OCI-LY1 (cell line): ENCODE measurements around the gene PDE6B.

Experiments
- H2AFZ ChIP-seq: fragments of 200-600 bp; sonication (generic), shearing (Covaris generic); 2 replicates; pipeline ENCODE4 v1.6.0; 2014; ENCODE audit warnings: antibody characterized with exemption, mild to moderate bottlenecking, low read length
- H3F3A ChIP-seq: fragments of 200-600 bp; sonication (generic), shearing (Covaris generic); 2 replicates; pipeline ENCODE4 v1.6.0; 2014; ENCODE audit warnings: mild to moderate bottlenecking, antibody characterized with exemption, low read length, moderate library complexity; ENCODE audit not compliant: insufficient read depth
- H3K27ac ChIP-seq: fragments of 200-600 bp; sonication (generic); 2 replicates; pipeline ENCODE4 v1.5.1; 2014; ENCODE audit warnings: low read length, mixed run types, mild to moderate bottlenecking, low read depth; ENCODE audit not compliant: poor library complexity, severe bottlenecking
- H3K27me3 ChIP-seq: fragments of 200-600 bp; sonication (generic); 2 replicates; pipeline ENCODE4 v1.6.0; 2014; ENCODE audit warnings: antibody characterized with exemption, mild to moderate bottlenecking, low read length, moderate library complexity; ENCODE audit not compliant: insufficient read depth
- H3K36me3 ChIP-seq: fragments of 200-600 bp; sonication (generic); 2 replicates; pipeline ENCODE4 v1.6.1; 2014; ENCODE audit warnings: mild to moderate bottlenecking, antibody characterized with exemption, low read length, moderate library complexity, mixed read lengths; ENCODE audit not compliant: insufficient read depth
- H3K4me1 ChIP-seq: fragments of 200-600 bp; sonication (generic); 2 replicates; pipeline ENCODE4 v1.5.1; 2014; ENCODE audit warnings: mild to moderate bottlenecking, low read length, moderate library complexity; ENCODE audit not compliant: insufficient read depth, severe bottlenecking
- H3K4me2 ChIP-seq: fragments of 200-600 bp; sonication (generic), shearing (Covaris generic); 2 replicates; pipeline ENCODE4 v1.6.1; 2014; ENCODE audit warnings: low read length
- H3K4me3 ChIP-seq: fragments of 200-600 bp; sonication (generic); 2 replicates; pipeline ENCODE4 v1.5.1; 2014; ENCODE audit warnings: low read length, low read depth, mild to moderate bottlenecking, mixed read lengths; ENCODE audit not compliant: poor library complexity, severe bottlenecking
- H3K79me2 ChIP-seq: fragments of 200-600 bp; shearing (Covaris generic); 2 replicates; pipeline ENCODE4 v1.6.1; 2016; ENCODE audit warnings: mixed run types, low read length, mixed read lengths; ENCODE audit not compliant: insufficient read depth
- H3K9ac ChIP-seq: fragments of 200-600 bp; sonication (generic), shearing (Covaris generic); 2 replicates; pipeline ENCODE4 v1.6.1; 2014; ENCODE audit warnings: mild to moderate bottlenecking, low read length, mixed read lengths
- H3K9me2 ChIP-seq: fragments of 200-600 bp; sonication (generic), shearing (Covaris generic); 2 replicates; pipeline ENCODE4 v1.6.1; 2014; ENCODE audit warnings: low read depth, mild to moderate bottlenecking, low read length, mixed read lengths
- H3K9me3 ChIP-seq: fragments of 200-600 bp; shearing (Covaris generic); 2 replicates; pipeline ENCODE4 v1.6.1; 2014; ENCODE audit warnings: low read length, mixed read lengths
- H4K20me1 ChIP-seq: fragments of 200-600 bp; sonication (generic), shearing (Covaris generic); 2 replicates; pipeline ENCODE4 v1.6.0; 2016; ENCODE audit warnings: mild to moderate bottlenecking, low read length; ENCODE audit not compliant: insufficient read depth
- EZH2 ChIP-seq: fragments of 200-600 bp; sonication (generic), shearing (Covaris generic); IDR thresholded peaks from 2 replicates; pipeline ENCODE4 v1.8.0; 2017; ENCODE audit warnings: borderline replicate concordance, mixed run types, mild to moderate bottlenecking, antibody characterized with exemption, low read length, moderate library complexity, mixed read lengths
- TF ChIP-seq, protein P1 (sequence below): fragments of 200-600 bp; sonication (generic), shearing (Covaris generic); IDR thresholded peaks from 2 replicates; pipeline ENCODE4 v1.5.1; 2017; ENCODE audit warnings: mild to moderate bottlenecking, antibody characterized with exemption, low read length, moderate library complexity, mixed read lengths

PDE6B gene

DNA sequence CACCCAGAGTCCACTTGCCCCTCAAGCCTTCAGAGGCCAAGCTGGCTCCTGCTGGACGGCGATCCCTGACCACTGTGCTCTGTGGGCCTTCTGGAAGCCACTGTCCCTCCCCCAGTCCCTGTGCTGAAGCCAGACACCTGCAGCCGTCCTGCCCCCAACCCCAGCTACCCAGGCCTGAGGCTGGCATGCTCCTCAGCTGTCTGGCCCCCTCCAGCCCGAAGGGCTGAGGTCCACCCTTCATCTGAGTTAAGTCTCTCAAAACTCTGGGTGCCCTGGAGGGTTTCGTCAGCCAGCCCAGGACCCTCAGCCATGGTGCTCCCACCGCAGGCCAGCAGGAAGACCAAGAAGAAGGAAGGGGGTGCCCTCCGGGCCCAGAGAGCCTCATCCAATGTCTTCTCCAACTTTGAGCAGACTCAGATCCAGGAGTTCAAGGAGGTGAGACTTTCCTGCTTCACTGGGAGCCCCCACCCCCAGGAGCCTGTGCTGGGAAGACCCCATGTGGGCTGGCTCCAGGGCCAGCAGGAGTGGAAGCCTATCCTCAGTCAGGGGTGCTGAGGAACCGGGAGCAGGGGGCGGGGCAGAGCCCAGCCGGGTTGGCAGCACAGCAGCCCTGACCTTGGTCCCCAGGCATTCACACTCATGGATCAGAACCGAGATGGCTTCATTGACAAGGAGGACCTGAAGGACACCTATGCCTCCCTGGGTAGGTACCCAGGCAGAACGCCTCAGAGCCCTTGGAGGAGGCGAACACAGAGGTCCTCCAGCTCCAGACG, 53.1 kb downstream of the PDE6B start:
- no peaks in the 10 kb centered on the region; the same call in 1 of the 2 replicates for H3K27me3 ChIP-seq
- H3K9me2 ChIP-seq, result no peaks in the 10 kb centered on the region
- no peaks in the 10 kb centered on the region for H3K36me3 ChIP-seq
- H3K9ac ChIP-seq, result no peak overlapping the region; the same call in 1 of the 2 replicates
- H3K9me3 ChIP-seq, result no peaks in the 10 kb centered on the region
- H4K20me1 ChIP-seq, result no peaks in the 10 kb centered on the region
- H3F3A ChIP-seq, result no peaks in the 10 kb centered on the region; the same call in 1 of the 2 replicates
- H3K4me3 ChIP-seq, result peak overlapping the region; percentile 11
- H2AFZ ChIP-seq, result no peak overlapping the region
- H3K79me2 ChIP-seq, result no peaks in the 10 kb centered on the region
- TF ChIP-seq EZH2, result no peak
- TF ChIP-seq, protein P1, sequence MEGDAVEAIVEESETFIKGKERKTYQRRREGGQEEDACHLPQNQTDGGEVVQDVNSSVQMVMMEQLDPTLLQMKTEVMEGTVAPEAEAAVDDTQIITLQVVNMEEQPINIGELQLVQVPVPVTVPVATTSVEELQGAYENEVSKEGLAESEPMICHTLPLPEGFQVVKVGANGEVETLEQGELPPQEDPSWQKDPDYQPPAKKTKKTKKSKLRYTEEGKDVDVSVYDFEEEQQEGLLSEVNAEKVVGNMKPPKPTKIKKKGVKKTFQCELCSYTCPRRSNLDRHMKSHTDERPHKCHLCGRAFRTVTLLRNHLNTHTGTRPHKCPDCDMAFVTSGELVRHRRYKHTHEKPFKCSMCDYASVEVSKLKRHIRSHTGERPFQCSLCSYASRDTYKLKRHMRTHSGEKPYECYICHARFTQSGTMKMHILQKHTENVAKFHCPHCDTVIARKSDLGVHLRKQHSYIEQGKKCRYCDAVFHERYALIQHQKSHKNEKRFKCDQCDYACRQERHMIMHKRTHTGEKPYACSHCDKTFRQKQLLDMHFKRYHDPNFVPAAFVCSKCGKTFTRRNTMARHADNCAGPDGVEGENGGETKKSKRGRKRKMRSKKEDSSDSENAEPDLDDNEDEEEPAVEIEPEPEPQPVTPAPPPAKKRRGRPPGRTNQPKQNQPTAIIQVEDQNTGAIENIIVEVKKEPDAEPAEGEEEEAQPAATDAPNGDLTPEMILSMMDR, result no peak
- no peak overlapping the region for H3K27ac ChIP-seq
- peaks cover 46% of the 10 kb centered on the region for H3K4me1 ChIP-seq
- H3K4me2 ChIP-seq, result peak overlapping the region; percentile 89; the same call in 1 of the 2 replicates

DNA sequence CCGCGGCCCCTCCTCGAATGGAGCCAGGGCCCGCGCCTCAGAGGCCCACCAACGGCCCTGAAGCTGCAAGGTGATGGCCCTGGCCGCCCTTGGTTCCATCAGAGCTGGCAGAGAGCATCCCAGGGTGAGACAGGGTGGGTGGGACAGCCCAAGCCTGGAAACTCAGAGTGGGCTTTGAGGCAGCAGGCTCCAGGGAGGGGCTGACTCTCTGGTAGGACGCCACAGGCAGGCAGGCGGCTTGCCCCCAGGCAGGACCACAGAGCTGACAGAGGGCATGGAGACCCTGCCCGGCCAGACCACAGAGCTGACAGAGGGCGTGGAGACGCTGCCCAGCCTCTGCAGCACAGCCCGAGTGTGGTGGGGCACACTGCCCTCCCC, 53.7 kb downstream of the PDE6B start:
- Histone ChIP-seq H3K4me3 (no peak overlapping the region), H3K4me1 (peaks cover 45% of the 10 kb centered on the region), H3K27ac (no peak overlapping the region), H3K36me3 (no peaks in the 10 kb centered on the region), H2AFZ (no peak overlapping the region), H3K27me3 (no peaks in the 10 kb centered on the region; the same call in 1 of the 2 replicates), H3K4me2 (no peak overlapping the region), H3K79me2 (no peaks in the 10 kb centered on the region), H3K9me3 (no peaks in the 10 kb centered on the region), H3K9me2 (no peaks in the 10 kb centered on the region), H3F3A (no peaks in the 10 kb centered on the region; the same call in 1 of the 2 replicates), H4K20me1 (no peaks in the 10 kb centered on the region), H3K9ac (no peak overlapping the region)
- TF ChIP-seq, protein P1, result no peak
- TF ChIP-seq EZH2, result no peak

DNA sequence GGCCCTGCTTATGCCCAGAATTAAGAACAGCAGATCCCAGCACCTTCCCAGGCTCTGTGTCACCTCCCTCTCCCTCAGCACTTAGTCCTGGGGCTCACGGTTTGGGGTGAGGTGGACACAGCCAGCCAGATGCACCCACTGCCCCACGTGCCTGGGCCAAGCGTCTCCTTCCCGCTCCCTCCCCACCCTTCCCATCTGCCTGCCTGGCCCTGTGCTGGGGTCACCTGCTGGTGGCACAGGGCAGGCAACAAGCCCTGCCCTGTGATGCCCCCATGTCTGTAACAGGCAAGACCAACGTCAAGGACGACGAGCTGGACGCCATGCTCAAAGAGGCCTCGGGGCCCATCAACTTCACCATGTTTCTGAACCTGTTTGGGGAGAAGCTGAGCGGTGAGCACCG, 54.3 kb downstream of the PDE6B start:
- peaks cover 45% of the 10 kb centered on the region for H3K4me1 ChIP-seq
- H3K4me2 ChIP-seq, result no peak overlapping the region
- no peak overlapping the region for H3K27ac ChIP-seq
- no peaks in the 10 kb centered on the region for H3K36me3 ChIP-seq
- H4K20me1 ChIP-seq, result no peaks in the 10 kb centered on the region
- H3F3A ChIP-seq, result no peaks in the 10 kb centered on the region; the same call in 1 of the 2 replicates
- H3K4me3 ChIP-seq, result no peak overlapping the region
- no peaks in the 10 kb centered on the region for H3K9me3 ChIP-seq
- no peaks in the 10 kb centered on the region for H3K9me2 ChIP-seq
- H3K9ac ChIP-seq, result no peak overlapping the region
- TF ChIP-seq, protein P1, result no peak
- TF ChIP-seq EZH2, result no peak
- H2AFZ ChIP-seq, result no peak overlapping the region
- no peaks in the 10 kb centered on the region; the same call in 1 of the 2 replicates for H3K27me3 ChIP-seq
- H3K79me2 ChIP-seq, result no peaks in the 10 kb centered on the region
